Gastrocnemius medialis (tissue), 4 donors: ENCODE results near the gene HOMEZ. TPM values are rescaled to one million over a fixed set of nuclear protein-coding genes. Genes with fewer than 3 reads are reported as not detected.

Experiments used
- ATAC-seq, 2 donors: fragments of 150-250 bp; one replicate each; pipeline ENCODE4 v1.9.1; 2016
- DNase-seq, 2 donors: peaks; one replicate each; pipeline ENCODE4 v3.0.0-alpha.2; 2019
- H3K27ac ChIP-seq, 4 donors: fragments of 200-600 bp; sonication (generic); 1 replicate in 1 of 4; 2 replicates in 3 of 4; pipeline ENCODE4 v1.5.1; 2016 to 2018; ENCODE audit warnings: mild to moderate bottlenecking in 2 of 4, moderate library complexity in 1 of 4
- H3K27me3 ChIP-seq, 3 donors: fragments of 200-600 bp; sonication (generic) in 2 of 3; 1 replicate in 1 of 3; 2 replicates in 2 of 3; pipeline versions ENCODE4 v1.5.1 to v1.6.0; 2016 to 2019; ENCODE audit warnings: mild to moderate bottlenecking in 1 of 3, moderate library complexity in 1 of 3
- H3K36me3 ChIP-seq, 2 donors: fragments of 200-600 bp; sonication (generic) in 1 of 2; one replicate each; pipeline ENCODE4 v1.5.1; 2017 to 2018
- H3K4me1 ChIP-seq, 2 donors: fragments of 200-600 bp; sonication (generic) in 1 of 2; one replicate each; pipeline ENCODE4 v1.5.1; 2016 to 2017; ENCODE audit warnings: mild to moderate bottlenecking in 2 of 2
- H3K4me3 ChIP-seq, 4 donors: fragments of 200-600 bp; sonication (generic) in 3 of 4; 1 replicate in 1 of 4; 2 replicates in 3 of 4; pipeline ENCODE4 v1.5.1; 2016 to 2019; ENCODE audit warnings: mild to moderate bottlenecking in 2 of 4
- H3K9me3 ChIP-seq, 3 donors: fragments of 200-600 bp; sonication (generic) in 2 of 3; 1 replicate in 1 of 3; 2 replicates in 2 of 3; pipeline ENCODE4 v1.5.1; 2016 to 2019
- CTCF ChIP-seq, 5 experiments: fragments of 450-650 bp in 3 of 5; fragments of 200-600 bp in 2 of 5; sonication (generic) in 2 of 5; IDR thresholded peaks in 4 of 5; conservative IDR thresholded peaks in 1 of 5; 1 replicate in 4 of 5; 2 replicates in 1 of 5; pipeline ENCODE4 v1.5.1; 2016 to 2019; ENCODE audit warnings: antibody characterized with exemption in 5 of 5, mild to moderate bottlenecking in 3 of 5, moderate library complexity in 3 of 5
- POLR2A ChIP-seq, 2 donors: fragments of 450-650 bp; IDR thresholded peaks; one replicate each; pipeline ENCODE4 v1.6.1; 2017; ENCODE audit warnings: antibody characterized with exemption in 2 of 2, mild to moderate bottlenecking in 2 of 2, moderate library complexity in 2 of 2
- in situ Hi-C, 4 donors: fragments of 200-750 bp; cut with MboI; loops; one replicate each; pipeline versions ENCODE4 v1.15.0 to v1.8.0; 2017; ENCODE audit warnings: low sequenced_read_pairs in 4 of 4
- intact Hi-C: fragments of 100-400 bp; cut with DNase I; formaldehyde crosslinking; loops from one replicate; pipeline ENCODE4 v1.15.1; 2023; ENCODE audit warnings: low total_unique reads
- total RNA-seq, 4 donors: library from RNA; depleted of rRNA; stranded (reverse); fragments of >200 nt; gene quantifications; one replicate each; pipeline versions ENCODE4 v1.1.0 to v1.2.3, GENCODE V29; 2016

Gene HOMEZ
- 1 to 10 TPM; 7.8 to 10.0 (median 8.4) TPM for total RNA-seq

- Histone ChIP-seq H3K27me3 (no peaks in the 10 kb centered on the region), H3K27ac (peak within 1 kb of the TSS; percentile 98 to 100 (median 100)), H3K36me3 (no peaks in the 10 kb centered on the region), H3K9me3 (no peaks in the 10 kb centered on the region), H3K4me3 (peak within 1 kb of the TSS; percentile 84 to 99 (median 94)), H3K4me1 (peaks cover 20 to 25% of the 10 kb centered on the region in 2 donors)
- DNase-seq (peak; percentile 100), ATAC-seq (peak; percentile 93 to 95)
- TF ChIP-seq CTCF (IDR thresholded peaks at IDR 0.05 in 4 of 5, conservative IDR thresholded peaks at IDR 0.05 in 1 of 5) (peak in 3 of 5 experiments; percentile 11 to 23 (median 21)), POLR2A (IDR thresholded peaks at IDR 0.05) (peak; percentile 88 to 91)
- intact Hi-C loops: loop anchor here (1.0 to 10.0 kb wide), 7 partner anchors 8 to 361 kb away; partner anchors contain the start of genes NGDN, PABPN1, PRMT5 and SLC7A8
- in situ Hi-C loops: loop anchor here (25.0 kb wide), 2 partner anchors 174 to 699 kb away; partner anchors contain the start of genes ABHD4 (in 2 of the 4), CEBPE (in 2 of the 4), CIROP (in 2 of the 4) and DAD1 (in 2 of the 4)
Observed at GRCh38 chr14:23286020-23286901, at the start of gene HOMEZ. Gene HOMEZ (minus strand): TSS chr14:23286132. CDS start chr14:23285952, 180 bp downstream.

GRCh38 chr14:23335623-23336022 is 49.7 kb upstream of the HOMEZ start:
- Histone ChIP-seq H3K36me3 (no peaks in the 10 kb centered on the region), H3K4me1 (no peaks in the 10 kb centered on the region), H3K27ac (no peak overlapping the region), H3K4me3 (no peak overlapping the region), H3K27me3 (no peaks in the 10 kb centered on the region), H3K9me3 (no peaks in the 10 kb centered on the region)
- intact Hi-C loops: no loop called here
- in situ Hi-C loops: loop anchor here in 2 of 4 donors (10.0 to 25.0 kb wide), 2 partner anchors 49 to 227 kb away; partner anchors contain the start of genes AP1G2 (in 1 of the 2), THTPA (in 1 of the 2) and ZFHX2 (in 1 of the 2)
- no peak for TF ChIP-seq CTCF (IDR thresholded peaks at IDR 0.05 in 4 of 5, conservative IDR thresholded peaks at IDR 0.05 in 1 of 5)
- no peak for TF ChIP-seq POLR2A (IDR thresholded peaks at IDR 0.05)
- ATAC-seq: no peak
- DNase-seq: no peak

- Histone ChIP-seq H3K36me3 (peaks cover 0 to 27% of the 10 kb centered on the region in 2 donors), H3K4me1 (peaks cover 2 to 7% of the 10 kb centered on the region in 2 donors), H3K27ac (no peak overlapping the region), H3K4me3 (no peak overlapping the region), H3K9me3 (no peaks in the 10 kb centered on the region), H3K27me3 (no peaks in the 10 kb centered on the region)
- ATAC-seq (peak; percentile 57 to 90), DNase-seq (peak; percentile 38 to 59)
- in situ Hi-C loops: loop anchor here (5.0 to 25.0 kb wide), 7 partner anchors 54 to 237 kb away; partner anchors contain the start of genes AP1G2 (in 2 of the 4), NGDN (in 2 of the 4), THTPA (in 2 of the 4) and ZFHX2 (in 2 of the 4)
- intact Hi-C loops: loop anchor here (1.0 to 10.0 kb wide), 4 partner anchors 52 to 563 kb away; partner anchors contain the start of gene OXA1L
- TF ChIP-seq POLR2A (IDR thresholded peaks at IDR 0.05): no peak
- peak; percentile 79 to 85 (median 81) for TF ChIP-seq CTCF (IDR thresholded peaks at IDR 0.05 in 4 of 5, conservative IDR thresholded peaks at IDR 0.05 in 1 of 5)
Observed at GRCh38 chr14:23327947-23328744, 42.2 kb upstream of the HOMEZ start.
